NCI-H1417 (cell line): ENCODE measurements around the gene C6orf15.
"Not testable (repeated sequence)": the region's sequence is repeated elsewhere in the genome, so short reads cannot be mapped to it uniquely, and the experiment has no call there.

Source experiments
- DNase-seq, 3 experiments: peaks; one replicate each; lab custom pipeline; 2025; lab: John Stamatoyannopoulos, UW

The C6orf15 gene

DNA sequence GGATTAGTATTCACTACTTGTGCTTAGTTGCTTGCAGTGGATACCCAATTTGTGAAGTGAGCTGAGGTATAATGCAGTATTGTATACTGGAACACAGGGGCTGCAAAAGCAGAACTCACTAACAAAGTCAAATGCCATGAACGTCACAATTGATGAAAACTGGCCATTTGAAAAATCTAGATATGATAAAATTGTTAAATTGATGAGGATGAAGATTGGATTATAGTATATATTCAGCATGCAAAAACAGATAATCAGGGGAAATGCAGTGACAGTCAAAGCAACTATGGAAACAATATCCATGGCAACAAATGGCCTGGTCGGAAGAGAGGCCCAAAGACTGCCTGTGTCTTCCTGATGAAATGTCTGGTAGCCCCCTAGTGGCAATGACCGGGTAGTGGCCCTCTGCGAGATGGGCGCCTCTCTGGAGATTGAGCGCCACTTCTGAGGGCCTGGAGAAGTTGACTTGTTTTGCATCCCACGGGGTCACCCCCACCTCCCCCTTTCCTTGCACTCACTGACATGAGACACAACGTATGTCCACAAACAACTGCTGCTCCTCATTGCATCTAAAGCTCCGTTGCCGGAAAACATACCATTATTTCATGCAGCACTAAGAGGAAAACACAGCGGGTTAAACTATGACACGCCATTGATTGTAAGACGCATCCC is 43.6 kb downstream of the C6orf15 start:
- DNase-seq: peak; percentile 54 to 85 (median 72)

- not testable (repeated sequence) for DNase-seq
These were observed 44.3 kb downstream of the C6orf15 start for GRCh38 chr6:31067891-31068668.

- DNase-seq: not testable (repeated sequence)
These were observed 45.3 kb downstream of the C6orf15 start for GRCh38 chr6:31067028-31067427.

DNA sequence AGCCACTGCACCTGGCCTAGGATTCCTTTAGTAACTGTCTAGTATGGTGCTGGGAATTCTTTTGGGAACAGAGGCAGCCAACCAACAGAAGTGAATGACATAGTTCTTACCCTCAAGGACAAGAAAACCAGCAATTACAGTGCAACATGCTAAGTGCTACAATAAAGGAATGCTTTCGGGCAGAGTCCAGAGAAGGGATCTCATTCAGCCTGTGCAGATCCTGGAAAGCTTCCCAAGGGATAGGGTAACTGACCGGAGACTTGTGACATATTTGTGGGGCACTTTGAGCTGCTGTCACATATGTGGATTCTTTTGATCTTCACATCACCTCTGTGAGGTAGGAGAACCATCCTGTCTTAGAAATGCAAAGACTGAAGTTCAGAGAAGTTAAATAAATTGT is 46.8 kb downstream of the C6orf15 start:
- no peak for DNase-seq

DNA sequence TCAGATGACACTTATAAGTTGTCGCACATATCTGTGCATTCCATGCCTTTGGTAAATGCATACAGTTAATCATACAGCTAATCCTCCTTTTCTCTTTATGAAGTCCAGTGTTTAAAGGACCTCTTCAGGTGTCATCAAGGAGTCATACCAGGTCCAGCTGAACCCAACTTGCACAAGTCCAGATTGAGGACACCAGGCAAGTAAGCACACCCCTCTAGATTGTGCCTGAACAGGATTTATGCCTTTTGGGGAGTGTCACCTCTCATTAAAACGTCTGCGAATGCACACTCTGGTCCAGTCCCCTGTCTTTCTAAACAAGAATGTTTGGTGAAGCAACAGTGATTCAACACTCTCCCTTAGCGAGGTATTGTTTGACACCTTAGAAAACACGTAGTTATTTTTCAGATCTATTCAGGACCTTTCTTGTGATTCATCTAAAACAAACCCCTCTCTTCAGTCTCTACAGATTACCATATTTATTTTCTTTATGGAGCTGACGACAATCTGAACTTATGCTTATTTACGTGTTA is 48.4 kb downstream of the C6orf15 start:
- no peak for DNase-seq
